Kidney (tissue), 14 donors: ENCODE results near the gene TANC1. TPM values are rescaled to one million over a fixed set of nuclear protein-coding genes. Genes with fewer than 3 reads are reported as not detected.

Experiments used
- DNase-seq, 5 donors: peaks; one replicate each; pipeline ENCODE4 v3.0.0-alpha.2; 2013 to 2020
- FAIRE-seq: peaks from 2 replicates; lab custom pipeline; 2012; peaks lifted over from hg19 to GRCh38; lab: Jason Lieb, UNC
- H3K27ac ChIP-seq, 2 donors: one replicate each; pipeline ENCODE4 v1.7.0; 2013; ENCODE audit warnings: low read depth in 2 of 2, low read length in 2 of 2, inconsistent platforms in 1 of 2
- H3K27me3 ChIP-seq: one replicate; pipeline ENCODE4 v1.7.1; 2013; ENCODE audit warnings: low read length, inconsistent platforms; ENCODE audit not compliant: control insufficient read depth, insufficient read depth
- H3K36me3 ChIP-seq, 3 donors: one replicate each; pipeline versions ENCODE4 v1.7.0 to v1.7.1; 2013; ENCODE audit warnings: low read length in 3 of 3, control low read depth in 1 of 3, inconsistent platforms in 1 of 3; ENCODE audit not compliant: insufficient read depth in 3 of 3, control insufficient read depth in 2 of 3
- H3K4me1 ChIP-seq, 3 donors: one replicate each; pipeline versions ENCODE4 v1.7.0 to v1.7.1; 2013; ENCODE audit warnings: low read length in 3 of 3, inconsistent platforms in 1 of 3, low read depth in 1 of 3; ENCODE audit not compliant: control insufficient read depth in 2 of 3, insufficient read depth in 2 of 3
- H3K4me3 ChIP-seq, 3 donors: one replicate each; pipeline versions ENCODE4 v1.7.0 to v1.8.1; 2013; ENCODE audit warnings: low read length in 3 of 3, control low read depth in 1 of 3, inconsistent platforms in 1 of 3
- H3K9ac ChIP-seq, 3 donors: one replicate each; pipeline versions ENCODE4 v1.7.0 to v1.7.1; 2013; ENCODE audit warnings: low read length in 3 of 3, control low read depth in 1 of 3, inconsistent platforms in 1 of 3
- H3K9me3 ChIP-seq, 3 donors: one replicate each; pipeline versions ENCODE4 v1.7.0 to v1.7.1; 2013; ENCODE audit warnings: low read length in 3 of 3, control low read depth in 1 of 3, inconsistent platforms in 1 of 3; ENCODE audit not compliant: control insufficient read depth in 2 of 3, insufficient read depth in 1 of 3
- CTCF ChIP-seq: IDR thresholded peaks from 3 replicates; pipeline ENCODE4 v1.5.1; 2012; ENCODE audit warnings: mild to moderate bottlenecking, moderate library complexity, borderline replicate concordance; ENCODE audit not compliant: insufficient read depth; ENCODE audit errors: extremely low read depth
- intact Hi-C: fragments of 100-400 bp; cut with DNase I; formaldehyde crosslinking; loops from one replicate; pipeline ENCODE4 v1.11.1; 2022
- polyA plus RNA-seq: library from polyadenylated mRNA; stranded (reverse); fragments of 350-450 nt; fragmentation: Illumina TruSeq; extraction: RNeasy Lipid Tissue Mini Kit (QIAGEN cat#74804); gene quantifications from one replicate; pipeline ENCODE4 v1.2.3, GENCODE V29; 2014; ENCODE audit warnings: low read depth, low replicate concordance; ENCODE audit not compliant: insufficient read depth
- total RNA-seq: library from RNA; stranded (reverse); fragmentation: NEBNext Ultra II Directional; extraction: Animal tissue kit (Norgen Biotek cat#: 25700); gene quantifications from one replicate; pipeline ENCODE4 v1.2.1, GENCODE V29; 2021
- donor health status: control.
- donor health status: control.
- donor health status: control.
- donor health status: control.
- donor health status: control.
- donor health status: DM: yes; HTN: yes; CAD: no.
- donor health status: Normal renal cell carcinoma (clear cell type).

TANC1 gene
- total and polyA plus RNA-seq, 2 donors from 2014 or later, result 9.2 to 39.0 TPM

GRCh38 chr2:159029936-159030335 is 61.5 kb downstream of the TANC1 start:
- peak overlapping the region; percentile 77 to 85 for H3K27ac ChIP-seq
- peaks cover 0 to 37% (median 28%) of the 10 kb centered on the region in 3 donors for H3K4me1 ChIP-seq
- H3K4me3 ChIP-seq, result no peak overlapping the region
- H3K9me3 ChIP-seq, result no peaks in the 10 kb centered on the region
- FAIRE-seq, result no peak
- no peak overlapping the region for H3K9ac ChIP-seq
- H3K36me3 ChIP-seq, result no peaks in the 10 kb centered on the region
- no peak for TF ChIP-seq CTCF
- intact Hi-C loops, result no loop called here
- H3K27me3 ChIP-seq, result no peaks in the 10 kb centered on the region
- no peak for DNase-seq

- TF ChIP-seq CTCF, result no peak
- FAIRE-seq, result no peak
- intact Hi-C loops, result no loop called here
- no peaks in the 10 kb centered on the region for H3K9me3 ChIP-seq
- peaks cover 0 to 37% (median 28%) of the 10 kb centered on the region in 3 donors for H3K4me1 ChIP-seq
- no peaks in the 10 kb centered on the region for H3K36me3 ChIP-seq
- peak overlapping the region; percentile 77 to 85 for H3K27ac ChIP-seq
- peak; percentile 45 to 88 (median 68) for DNase-seq
- H3K27me3 ChIP-seq, result no peaks in the 10 kb centered on the region
- no peak overlapping the region for H3K9ac ChIP-seq
- H3K4me3 ChIP-seq, result no peak overlapping the region
Measured at GRCh38 chr2:159030674-159031380, 62.4 kb downstream of the TANC1 start.

GRCh38 chr2:159032146-159032545 is 63.7 kb downstream of the TANC1 start:
- Histone ChIP-seq H3K9me3 (no peaks in the 10 kb centered on the region), H3K36me3 (no peaks in the 10 kb centered on the region), H3K27me3 (no peaks in the 10 kb centered on the region), H3K4me1 (peaks cover 0 to 37% (median 22%) of the 10 kb centered on the region in 3 donors), H3K4me3 (no peak overlapping the region), H3K9ac (no peak overlapping the region), H3K27ac (no peak overlapping the region)
- FAIRE-seq (no peak), DNase-seq (no peak)
- intact Hi-C loops, result no loop called here
- TF ChIP-seq CTCF, result no peak
